ENCODE results near the gene KLF7. TPM values are rescaled to one million over a fixed set of nuclear protein-coding genes. Genes with fewer than 3 reads are reported as not detected.

KLF7 gene
- total RNA-seq, 1 experiment from 2014 or later, result 15.4 TPM

DNA sequence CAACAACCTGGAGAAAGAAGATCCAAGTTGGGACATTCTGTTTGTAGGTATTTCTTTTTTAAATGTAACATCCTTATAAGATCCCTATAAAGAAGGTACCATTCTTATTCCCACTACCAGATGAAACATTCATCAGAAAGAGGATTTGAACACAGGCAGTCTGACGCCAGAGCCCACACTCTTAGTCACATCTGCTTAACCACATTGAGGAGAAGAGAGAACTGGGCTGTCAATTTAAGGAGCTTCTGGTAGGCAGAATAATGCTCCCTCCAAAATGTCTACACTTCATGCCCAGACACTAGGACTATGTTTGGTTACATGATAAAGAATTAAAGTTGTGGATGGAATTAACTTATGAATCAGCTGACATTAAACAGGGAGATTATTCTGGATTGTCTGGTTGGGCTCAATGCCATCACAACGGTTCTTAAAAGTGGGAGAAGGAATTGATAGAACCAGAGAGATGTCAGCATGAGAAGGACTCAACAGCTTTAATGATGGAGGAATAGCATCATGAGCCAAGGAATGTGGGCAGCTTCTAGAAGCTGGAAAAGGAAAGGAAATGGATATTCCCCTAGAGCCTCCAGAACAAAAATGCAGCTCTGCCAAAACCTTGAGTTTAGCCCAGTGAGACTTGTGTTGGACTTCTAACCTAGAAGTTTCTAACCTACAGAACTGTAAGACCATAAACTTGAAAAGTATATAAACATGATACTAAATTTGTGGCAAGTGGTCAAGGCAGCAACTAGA is 82.2 kb downstream of the KLF7 start:
- H3K27me3 ChIP-seq (ENCODE audit: insufficient read depth, low read length), result no peaks in the 10 kb centered on the region
- H3K27ac ChIP-seq (ENCODE audit: low read depth, low read length), result no peak overlapping the region
- H3K4me3 ChIP-seq (replicated peaks in 1 of 2; ENCODE audit: low read depth in 1 of 2, low read length in 2 of 2), result no peak overlapping the region
- ChIA-PET POLR2A (no interaction called here), RAD21 (ENCODE audit: low non-redundant PET in 1 of 2, low total read pairs in 2 of 2, uncharacterized antibody in 2 of 2, unreplicated experiment in 2 of 2) (no interaction called here), CTCF (no interaction called here)
- H3K4me2 ChIP-seq (ENCODE audit: low read length), result no peak overlapping the region
- no peaks in the 10 kb centered on the region for H3K36me3 ChIP-seq (ENCODE audit: control insufficient read depth in 1 of 2, insufficient read depth in 2 of 2, low read length in 2 of 2)
- intact Hi-C loops (cut with micrococcal nuclease), result no loop called here
- H3K4me1 ChIP-seq (ENCODE audit: control insufficient read depth in 1 of 2, insufficient read depth in 2 of 2, low read length in 2 of 2), result no peaks in the 10 kb centered on the region
- H3K9me3 ChIP-seq (ENCODE audit: control insufficient read depth in 1 of 2, insufficient read depth in 1 of 2, low read depth in 1 of 2, low read length in 2 of 2), result no peaks in the 10 kb centered on the region
- H3K9me2 ChIP-seq (ENCODE audit: insufficient read depth), result no peaks in the 10 kb centered on the region
- H3K9ac ChIP-seq (ENCODE audit: low read length), result no peak overlapping the region
- no peak overlapping the region for H2AFZ ChIP-seq (ENCODE audit: low read depth, low read length, poor library complexity, severe bottlenecking)
- no peak for TF ChIP-seq ZFX (IDR thresholded peaks at IDR 0.05)
- no peak for TF ChIP-seq CBX3 (IDR thresholded peaks at IDR 0.05; ENCODE audit: low read depth)
- no peak for TF ChIP-seq REST (IDR thresholded peaks at IDR 0.05; ENCODE audit: low read depth)
- TF ChIP-seq EZH2phosphoT487 (IDR thresholded peaks at IDR 0.05; ENCODE audit: borderline replicate concordance), result no peak
- TF ChIP-seq ZNF274 (IDR thresholded peaks at IDR 0.05; ENCODE audit: low read depth, low read length), result no peak
- no peak for TF ChIP-seq ELF1 (IDR thresholded peaks at IDR 0.05; ENCODE audit: borderline replicate concordance, low read depth)
- no peak for TF ChIP-seq POLR2A (IDR thresholded peaks at IDR 0.05; ENCODE audit: borderline replicate concordance, extremely low read depth, insufficient read depth, insufficient read length)
- no peak for TF ChIP-seq YY1 (IDR thresholded peaks at IDR 0.05; ENCODE audit: extremely low read depth, insufficient replicate concordance, low read depth, low read length)
- no peak for TF ChIP-seq EZH2 (IDR thresholded peaks at IDR 0.05)
- TF ChIP-seq, protein P1, sequence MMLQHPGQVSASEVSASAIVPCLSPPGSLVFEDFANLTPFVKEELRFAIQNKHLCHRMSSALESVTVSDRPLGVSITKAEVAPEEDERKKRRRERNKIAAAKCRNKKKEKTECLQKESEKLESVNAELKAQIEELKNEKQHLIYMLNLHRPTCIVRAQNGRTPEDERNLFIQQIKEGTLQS (IDR thresholded peaks at IDR 0.05), result no peak
- ATAC-seq (no peak), DNase-seq (ENCODE audit: low read depth, low spot score) (no peak)
- no peaks in the 10 kb centered on the region for H3K79me2 ChIP-seq (ENCODE audit: insufficient read depth, low read length)
- BruUV-seq (replicated peaks), result no TSS peak
- H4K20me1 ChIP-seq (ENCODE audit: insufficient read depth), result no peaks in the 10 kb centered on the region
